Measurements from ENCODE around the gene RNF224.

Gene RNF224

DNA sequence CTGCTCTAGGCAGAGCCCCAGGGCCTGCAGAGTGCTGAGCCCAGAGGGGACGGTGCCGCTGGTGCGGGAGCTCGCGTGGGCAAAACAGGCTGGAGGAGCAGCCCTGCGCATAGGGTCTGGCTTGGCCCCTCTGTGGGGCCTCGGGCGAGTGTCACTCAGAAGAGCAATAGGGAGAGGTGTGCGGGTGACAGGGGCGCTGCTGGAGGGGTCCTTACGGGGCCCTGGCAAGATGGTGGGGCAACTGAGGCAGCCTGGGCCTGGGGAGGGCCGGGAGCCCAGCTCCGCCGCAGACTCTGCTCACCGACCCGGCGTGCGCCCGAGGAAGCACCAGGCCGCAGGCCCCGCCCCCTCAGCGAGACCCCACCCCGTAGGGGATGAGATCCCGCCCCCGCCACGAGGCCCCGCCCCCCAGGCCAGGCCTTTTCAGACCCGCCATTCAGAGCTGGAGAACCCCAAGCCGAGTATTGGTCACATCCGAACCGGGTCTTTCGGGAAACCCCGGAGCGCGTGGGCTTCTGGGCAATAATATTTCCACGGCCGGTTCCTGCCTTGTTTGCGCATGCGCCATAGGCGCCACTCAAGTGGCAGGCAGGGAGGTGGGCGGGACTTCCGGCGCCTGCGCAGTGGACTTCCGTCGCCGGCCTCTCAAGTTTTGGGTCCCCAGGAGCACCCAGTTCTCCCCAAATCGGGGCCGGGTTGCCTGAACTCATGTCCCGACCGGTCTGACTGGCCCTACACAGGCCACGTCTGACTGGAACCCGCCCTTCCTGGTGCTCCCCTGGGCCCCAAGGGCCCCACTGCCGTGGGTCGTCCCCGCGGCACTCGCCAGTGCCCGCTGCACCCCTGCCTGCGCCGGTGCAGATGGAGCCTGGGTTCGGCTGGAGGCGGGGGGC lies 4.0 kb upstream of the RNF224 start:
- H3K27me3 ChIP-seq: peaks cover 0 to 19% of the 10 kb centered on the region in 2 donors
- no peaks in the 10 kb centered on the region for H3K36me3 ChIP-seq
- peak; percentile 97 to 99 for DNase-seq
- no peaks in the 10 kb centered on the region for H3K9me3 ChIP-seq
- intact Hi-C loops (cut with DNase I; ENCODE audit: low total_unique reads): loop anchor here (5.0 kb wide), 1 partner anchor 36 kb away; the partner anchor contains the start of genes ANAPC2 and SSNA1
- H3K4me1 ChIP-seq: peaks cover 0 to 53% (median 27%) of the 10 kb centered on the region in 4 donors
- peak overlapping the region; percentile 60 to 81 for H3K4me3 ChIP-seq
- H3K27ac ChIP-seq: peak overlapping the region; percentile 89 to 93
- TF ChIP-seq, protein P1, sequence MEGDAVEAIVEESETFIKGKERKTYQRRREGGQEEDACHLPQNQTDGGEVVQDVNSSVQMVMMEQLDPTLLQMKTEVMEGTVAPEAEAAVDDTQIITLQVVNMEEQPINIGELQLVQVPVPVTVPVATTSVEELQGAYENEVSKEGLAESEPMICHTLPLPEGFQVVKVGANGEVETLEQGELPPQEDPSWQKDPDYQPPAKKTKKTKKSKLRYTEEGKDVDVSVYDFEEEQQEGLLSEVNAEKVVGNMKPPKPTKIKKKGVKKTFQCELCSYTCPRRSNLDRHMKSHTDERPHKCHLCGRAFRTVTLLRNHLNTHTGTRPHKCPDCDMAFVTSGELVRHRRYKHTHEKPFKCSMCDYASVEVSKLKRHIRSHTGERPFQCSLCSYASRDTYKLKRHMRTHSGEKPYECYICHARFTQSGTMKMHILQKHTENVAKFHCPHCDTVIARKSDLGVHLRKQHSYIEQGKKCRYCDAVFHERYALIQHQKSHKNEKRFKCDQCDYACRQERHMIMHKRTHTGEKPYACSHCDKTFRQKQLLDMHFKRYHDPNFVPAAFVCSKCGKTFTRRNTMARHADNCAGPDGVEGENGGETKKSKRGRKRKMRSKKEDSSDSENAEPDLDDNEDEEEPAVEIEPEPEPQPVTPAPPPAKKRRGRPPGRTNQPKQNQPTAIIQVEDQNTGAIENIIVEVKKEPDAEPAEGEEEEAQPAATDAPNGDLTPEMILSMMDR (IDR thresholded peaks at IDR 0.05): no peak

DNA sequence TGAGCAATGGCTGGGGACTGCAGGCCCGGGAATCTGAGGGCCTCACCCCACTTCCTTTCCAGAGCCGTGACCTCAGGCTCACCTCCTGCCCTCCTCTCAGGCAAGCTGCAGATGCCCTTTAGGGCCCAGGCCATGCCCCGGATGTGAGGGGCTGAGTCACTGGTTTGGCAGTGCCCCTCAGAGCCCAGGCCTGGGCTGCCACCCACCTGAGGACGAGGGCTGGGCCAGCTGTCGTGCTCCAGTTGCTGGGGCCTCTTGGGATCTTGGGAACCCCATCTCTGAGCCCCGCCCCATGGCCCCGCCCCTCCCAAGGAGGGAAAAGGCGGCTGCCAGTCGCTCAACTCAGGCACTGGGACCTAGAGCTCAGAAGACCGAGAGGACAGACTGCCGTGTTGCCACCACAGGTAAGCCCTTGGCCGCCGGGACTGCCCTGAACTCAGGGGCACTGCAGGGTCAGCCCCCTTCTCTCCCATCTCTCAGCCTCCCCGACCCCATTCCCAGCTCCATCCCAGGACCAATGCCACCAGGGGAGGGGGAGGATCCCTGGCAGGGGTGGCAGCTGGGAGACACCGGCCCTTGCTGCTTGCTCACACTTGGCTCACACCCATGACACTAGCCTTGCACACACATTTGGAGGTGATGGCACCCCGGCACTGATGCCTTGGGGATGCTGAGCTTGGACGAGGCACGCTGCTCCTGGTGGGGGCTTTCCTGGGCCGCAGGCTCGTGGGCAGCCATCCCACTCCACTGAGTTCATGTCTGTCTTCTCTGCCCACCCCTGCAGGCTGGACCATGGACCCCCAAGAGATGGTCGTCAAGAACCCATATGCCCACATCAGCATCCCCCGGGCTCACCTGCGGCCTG lies 2.2 kb upstream of the RNF224 start, which contains the start of gene CYSRT1:
TSS of gene CYSRT1 (plus strand) at position 345 of the 865 bp plus-strand sequence. CDS start at position 793, 448 bp downstream.
- TF ChIP-seq, protein P1 (IDR thresholded peaks at IDR 0.05): no peak
- H3K27me3 ChIP-seq: peaks cover 0 to 37% of the 10 kb centered on the region in 2 donors
- H3K4me1 ChIP-seq: peaks cover 0 to 56% (median 23%) of the 10 kb centered on the region in 4 donors
- H3K36me3 ChIP-seq: no peaks in the 10 kb centered on the region
- peak within 1 kb of the TSS; percentile 89 to 93 for H3K27ac ChIP-seq
- peak within 1 kb of the TSS; percentile 60 to 81 for H3K4me3 ChIP-seq
- no peak for DNase-seq
- H3K9me3 ChIP-seq: no peaks in the 10 kb centered on the region
- intact Hi-C loops (cut with DNase I; ENCODE audit: low total_unique reads): loop anchor here (5.0 kb wide), 1 partner anchor 38 kb away; the partner anchor contains the start of genes ANAPC2 and SSNA1

DNA sequence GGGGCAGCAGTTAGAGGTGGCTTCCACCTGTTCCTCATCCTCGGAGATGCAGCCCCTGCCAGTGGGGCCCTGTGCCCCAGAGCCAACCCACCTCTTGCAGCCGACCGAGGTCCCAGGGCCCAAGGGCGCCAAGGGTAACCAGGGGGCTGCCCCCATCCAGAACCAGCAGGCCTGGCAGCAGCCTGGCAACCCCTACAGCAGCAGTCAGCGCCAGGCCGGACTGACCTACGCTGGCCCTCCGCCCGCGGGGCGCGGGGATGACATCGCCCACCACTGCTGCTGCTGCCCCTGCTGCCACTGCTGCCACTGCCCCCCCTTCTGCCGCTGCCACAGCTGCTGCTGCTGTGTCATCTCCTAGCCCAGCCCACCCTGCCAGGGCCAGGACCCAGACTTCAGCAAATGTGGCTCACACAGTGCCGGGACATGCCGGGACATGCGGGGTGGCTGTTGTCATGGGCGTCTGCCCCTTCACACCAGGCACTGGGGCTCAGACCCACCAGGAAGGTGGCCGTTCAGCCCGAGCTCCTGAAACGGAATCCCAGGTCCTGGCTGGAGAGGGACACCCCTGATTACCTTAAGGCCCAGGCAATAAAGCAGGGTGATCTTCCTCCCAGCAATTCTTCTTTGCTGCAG lies 1.5 kb upstream of the RNF224 start:
- H3K9me3 ChIP-seq: no peaks in the 10 kb centered on the region
- no peak overlapping the region for H3K4me3 ChIP-seq
- no peak overlapping the region for H3K27ac ChIP-seq
- intact Hi-C loops (cut with DNase I; ENCODE audit: low total_unique reads): no loop called here
- H3K36me3 ChIP-seq: no peaks in the 10 kb centered on the region
- DNase-seq: no peak
- peaks cover 0 to 44% of the 10 kb centered on the region in 2 donors for H3K27me3 ChIP-seq
- H3K4me1 ChIP-seq: peaks cover 0 to 56% (median 23%) of the 10 kb centered on the region in 4 donors
- TF ChIP-seq, protein P1 (IDR thresholded peaks at IDR 0.05): no peak

DNA sequence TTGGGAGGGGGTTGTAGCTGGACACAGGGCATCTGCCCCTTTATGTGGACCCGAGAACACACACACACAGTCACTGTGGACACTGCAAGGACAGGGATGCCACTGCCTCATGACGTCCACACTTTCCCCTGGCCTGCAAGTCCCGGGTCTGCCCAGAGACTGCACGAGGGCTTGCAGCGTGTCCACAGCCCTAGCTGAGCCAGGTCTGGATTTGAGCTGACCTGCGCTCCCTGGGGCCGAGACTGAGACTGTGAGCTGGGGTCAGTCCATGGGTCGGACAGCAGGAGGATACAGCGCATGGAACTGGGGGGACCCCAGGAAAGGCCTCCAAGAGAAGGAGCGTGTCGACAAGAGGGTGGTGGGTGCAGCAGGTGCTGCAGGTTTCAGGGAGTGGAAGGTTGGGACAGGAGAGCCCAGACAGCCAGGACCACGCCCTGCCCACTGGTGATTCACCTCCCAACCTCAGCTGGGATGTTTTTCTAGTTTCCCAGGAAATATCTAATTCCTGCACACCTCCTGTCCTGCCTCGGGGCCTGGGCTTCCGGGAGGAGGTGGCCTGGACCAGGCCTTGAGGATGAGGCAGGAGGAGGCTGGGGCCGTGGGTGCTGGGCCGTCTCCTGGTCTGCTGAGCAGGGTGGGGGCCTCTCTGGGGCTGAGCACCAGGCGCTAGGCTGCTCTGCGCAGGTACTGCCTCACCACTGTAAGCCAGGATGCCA lies 806 bp upstream of the RNF224 start:
- H3K4me3 ChIP-seq: no peak overlapping the region
- DNase-seq: no peak
- H3K4me1 ChIP-seq: peaks cover 0 to 51% (median 21%) of the 10 kb centered on the region in 4 donors
- H3K36me3 ChIP-seq: no peaks in the 10 kb centered on the region
- TF ChIP-seq, protein P1 (IDR thresholded peaks at IDR 0.05): no peak
- intact Hi-C loops (cut with DNase I; ENCODE audit: low total_unique reads): no loop called here
- peaks cover 0 to 46% of the 10 kb centered on the region in 2 donors for H3K27me3 ChIP-seq
- H3K27ac ChIP-seq: no peak overlapping the region
- no peaks in the 10 kb centered on the region for H3K9me3 ChIP-seq

Measured in tibial artery (tissue), 4 donors.